ENCODE measurements around the gene LINGO3.
A peak's percentile ranks its signal among the peaks of the same experiment; 100 is the strongest.

Gene LINGO3

DNA sequence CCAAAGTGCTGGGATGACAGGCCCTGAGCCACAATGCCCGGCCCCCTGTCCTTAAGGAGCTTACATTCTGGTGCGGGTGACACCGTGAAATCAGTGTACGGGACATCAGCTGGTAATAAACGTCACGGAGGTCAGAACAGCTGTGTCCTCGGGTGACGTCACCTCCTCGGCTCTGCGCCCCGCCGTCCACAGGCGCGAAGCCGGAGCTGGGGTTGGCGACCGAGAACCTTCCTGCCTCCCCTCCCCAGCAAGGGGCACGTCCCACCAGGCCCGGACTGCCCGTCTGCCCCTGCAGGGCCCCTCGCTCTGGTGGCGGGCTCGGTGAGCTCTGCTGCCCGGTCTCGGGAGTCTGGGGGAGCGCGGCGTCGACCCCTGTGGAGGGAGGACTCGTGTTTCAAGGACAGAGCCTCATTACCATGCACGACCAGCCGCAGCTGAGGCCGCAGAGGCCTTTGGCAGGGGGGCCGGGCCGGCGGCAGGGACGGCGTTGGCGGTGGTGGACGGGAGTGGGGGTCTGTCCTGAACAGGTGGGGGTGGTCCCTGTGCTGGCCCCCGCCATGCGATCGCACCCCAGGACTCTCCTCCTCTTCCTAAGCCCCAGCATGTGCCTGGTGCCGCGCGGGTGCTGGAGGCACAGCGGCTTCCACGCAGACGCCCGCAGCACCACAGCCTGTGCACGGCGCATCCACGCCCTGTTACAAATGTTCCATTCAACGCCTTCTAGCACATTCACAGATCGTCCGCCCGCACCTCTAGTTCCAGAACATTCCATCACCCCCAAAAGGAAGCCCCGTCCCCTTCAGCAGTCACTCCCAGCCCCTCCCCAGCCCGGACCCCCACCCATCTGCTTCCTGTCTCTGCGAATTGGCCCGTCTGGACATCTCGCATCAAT, 5.4 kb downstream of the LINGO3 start:
- H3K36me3 Mint-ChIP-seq (ENCODE audit: low read depth): no peaks in the 10 kb centered on the region
- H3K27me3 Mint-ChIP-seq (ENCODE audit: low read depth, poor library complexity): peaks cover 46% of the 10 kb centered on the region
- TF ChIP-seq, protein P1, sequence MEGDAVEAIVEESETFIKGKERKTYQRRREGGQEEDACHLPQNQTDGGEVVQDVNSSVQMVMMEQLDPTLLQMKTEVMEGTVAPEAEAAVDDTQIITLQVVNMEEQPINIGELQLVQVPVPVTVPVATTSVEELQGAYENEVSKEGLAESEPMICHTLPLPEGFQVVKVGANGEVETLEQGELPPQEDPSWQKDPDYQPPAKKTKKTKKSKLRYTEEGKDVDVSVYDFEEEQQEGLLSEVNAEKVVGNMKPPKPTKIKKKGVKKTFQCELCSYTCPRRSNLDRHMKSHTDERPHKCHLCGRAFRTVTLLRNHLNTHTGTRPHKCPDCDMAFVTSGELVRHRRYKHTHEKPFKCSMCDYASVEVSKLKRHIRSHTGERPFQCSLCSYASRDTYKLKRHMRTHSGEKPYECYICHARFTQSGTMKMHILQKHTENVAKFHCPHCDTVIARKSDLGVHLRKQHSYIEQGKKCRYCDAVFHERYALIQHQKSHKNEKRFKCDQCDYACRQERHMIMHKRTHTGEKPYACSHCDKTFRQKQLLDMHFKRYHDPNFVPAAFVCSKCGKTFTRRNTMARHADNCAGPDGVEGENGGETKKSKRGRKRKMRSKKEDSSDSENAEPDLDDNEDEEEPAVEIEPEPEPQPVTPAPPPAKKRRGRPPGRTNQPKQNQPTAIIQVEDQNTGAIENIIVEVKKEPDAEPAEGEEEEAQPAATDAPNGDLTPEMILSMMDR (IDR thresholded peaks at IDR 0.05): no peak
- DNase-seq: peak; percentile 76
- peaks cover 26% of the 10 kb centered on the region for H3K4me1 Mint-ChIP-seq
- no peak overlapping the region for H3K27ac Mint-ChIP-seq
- peak overlapping the region; percentile 22 for H3K4me3 Mint-ChIP-seq
- peaks cover 3% of the 10 kb centered on the region for H3K9me3 Mint-ChIP-seq

DNA sequence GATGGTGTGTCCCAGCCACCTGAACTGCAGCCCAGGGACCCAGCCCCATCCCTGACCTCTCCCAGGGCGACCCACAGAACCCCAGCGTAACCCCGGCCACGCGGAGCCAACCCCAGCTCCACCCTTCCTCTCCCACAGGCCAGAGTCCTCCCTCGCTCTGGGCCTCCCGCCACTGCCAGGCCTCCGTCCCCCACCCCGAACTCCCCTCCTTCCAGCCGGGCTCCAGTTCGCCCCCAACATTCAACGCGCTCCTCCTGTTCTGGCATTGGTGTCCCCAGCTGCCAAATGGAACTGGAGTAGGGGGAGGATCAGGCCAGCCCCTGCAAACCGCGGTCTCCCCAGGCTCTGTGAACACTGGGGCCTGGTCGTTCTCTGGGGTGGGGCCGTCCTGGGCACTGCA, 7.4 kb downstream of the LINGO3 start:
- Mint-ChIP-seq H3K9me3 (peaks cover 3% of the 10 kb centered on the region), H3K27me3 (ENCODE audit: low read depth, poor library complexity) (peaks cover 33% of the 10 kb centered on the region), H3K4me1 (peaks cover 25% of the 10 kb centered on the region), H3K36me3 (ENCODE audit: low read depth) (no peaks in the 10 kb centered on the region), H3K4me3 (no peak overlapping the region), H3K27ac (no peak overlapping the region)
- TF ChIP-seq, protein P1 (IDR thresholded peaks at IDR 0.05): no peak
- no peak for DNase-seq

DNA sequence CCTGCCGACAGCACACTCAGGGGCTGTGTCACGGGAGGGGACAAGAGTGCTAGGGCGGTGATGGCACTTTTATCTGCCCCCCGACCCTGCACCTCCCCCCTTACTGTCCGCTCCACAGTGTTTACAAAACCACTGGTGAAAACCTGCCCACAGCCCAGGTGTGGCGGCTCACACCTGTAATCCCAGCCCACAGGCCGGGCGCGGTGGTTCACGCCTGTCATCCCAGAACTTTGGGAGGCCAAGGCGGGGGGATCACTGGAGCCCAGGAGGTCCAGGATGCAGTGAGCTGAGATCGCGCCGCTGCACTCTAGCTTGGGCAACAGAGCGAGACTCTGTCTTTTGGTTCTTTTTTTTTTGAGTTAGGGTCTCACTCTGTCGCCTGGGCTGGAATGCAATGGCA, 11.8 kb downstream of the LINGO3 start:
- DNase-seq: no peak
- peaks cover 61% of the 10 kb centered on the region for H3K27me3 Mint-ChIP-seq (ENCODE audit: low read depth, poor library complexity)
- H3K4me1 Mint-ChIP-seq: peaks cover 34% of the 10 kb centered on the region
- no peaks in the 10 kb centered on the region for H3K9me3 Mint-ChIP-seq
- TF ChIP-seq, protein P1 (IDR thresholded peaks at IDR 0.05): no peak
- H3K4me3 Mint-ChIP-seq: no peak overlapping the region
- H3K36me3 Mint-ChIP-seq (ENCODE audit: low read depth): no peaks in the 10 kb centered on the region
- no peak overlapping the region for H3K27ac Mint-ChIP-seq

DNA sequence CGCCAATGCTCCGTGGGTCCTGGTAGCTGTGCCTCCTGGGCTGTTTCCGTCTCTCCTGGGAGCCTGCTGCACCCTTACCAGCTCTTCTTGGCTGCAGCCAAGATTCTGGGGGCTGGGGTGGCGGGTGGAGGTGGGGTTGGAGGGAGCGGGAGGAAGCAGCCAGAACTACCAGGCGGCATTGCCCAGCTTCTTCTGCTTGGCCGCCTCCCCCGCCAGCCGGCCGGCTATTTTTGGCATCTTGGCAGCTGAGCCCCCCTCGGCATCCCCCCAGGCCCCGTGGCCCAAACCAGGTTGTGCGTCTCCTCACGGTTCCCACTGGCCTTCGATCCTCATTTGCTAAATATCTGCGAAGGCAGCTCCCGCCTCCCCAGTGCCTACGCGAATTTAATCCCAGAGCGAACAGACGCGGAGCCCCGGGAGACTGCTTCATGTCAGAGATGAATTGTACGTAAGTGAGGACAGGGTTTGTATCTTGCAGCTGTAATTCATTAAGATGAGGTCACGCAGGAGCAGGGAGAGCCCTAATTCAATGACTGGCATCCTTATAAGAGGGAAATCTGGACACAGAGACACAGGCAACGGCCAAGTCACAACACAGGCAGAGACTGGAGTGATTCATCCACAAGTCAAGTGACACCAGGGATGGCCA, 13.1 kb downstream of the LINGO3 start:
- H3K9me3 Mint-ChIP-seq: no peaks in the 10 kb centered on the region
- H3K36me3 Mint-ChIP-seq (ENCODE audit: low read depth): no peaks in the 10 kb centered on the region
- H3K4me1 Mint-ChIP-seq: peaks cover 26% of the 10 kb centered on the region
- H3K27ac Mint-ChIP-seq: peak overlapping the region; percentile 18
- TF ChIP-seq, protein P1 (IDR thresholded peaks at IDR 0.05): no peak
- peaks cover 70% of the 10 kb centered on the region for H3K27me3 Mint-ChIP-seq (ENCODE audit: low read depth, poor library complexity)
- peak overlapping the region; percentile 34 for H3K4me3 Mint-ChIP-seq
- no peak for DNase-seq

DNA sequence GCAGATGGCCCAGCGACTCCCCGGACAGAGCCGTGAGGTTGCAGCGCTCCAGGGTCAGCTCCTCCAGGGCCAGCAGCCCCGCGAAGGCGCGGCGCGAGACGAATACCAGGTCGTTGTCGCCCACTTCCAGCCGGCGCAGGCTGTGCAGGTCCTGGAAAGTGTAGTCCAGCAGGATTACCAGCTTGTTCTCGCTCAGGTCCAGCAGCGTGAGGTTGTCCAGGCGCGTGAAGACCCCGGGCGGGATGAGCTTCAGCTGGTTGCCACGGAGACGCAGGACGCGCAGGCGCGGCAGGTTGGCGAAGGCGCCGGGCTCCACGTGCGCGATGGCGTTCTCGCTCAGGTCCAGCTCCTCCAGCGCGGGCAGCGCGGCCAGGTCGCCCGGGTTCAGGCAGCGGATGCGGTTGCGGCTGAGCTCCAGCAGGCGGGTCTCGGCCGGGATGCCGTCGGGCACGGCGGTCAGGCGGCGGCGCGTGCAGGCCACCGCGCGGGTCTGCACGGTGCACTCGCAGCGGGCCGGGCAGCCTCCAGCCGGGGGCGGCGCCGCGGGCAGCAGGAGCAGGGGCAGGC, 16.7 kb downstream of the LINGO3 start:
- Mint-ChIP-seq H3K4me1 (peaks cover 40% of the 10 kb centered on the region), H3K36me3 (ENCODE audit: low read depth) (peaks cover 4% of the 10 kb centered on the region), H3K9me3 (no peaks in the 10 kb centered on the region), H3K27me3 (ENCODE audit: low read depth, poor library complexity) (peaks cover 99% of the 10 kb centered on the region), H3K4me3 (peak overlapping the region; percentile 13), H3K27ac (no peak overlapping the region)
- DNase-seq: peak; percentile 86
- TF ChIP-seq, protein P1 (IDR thresholded peaks at IDR 0.05): no peak

All from nephron progenitor cell (in vitro differentiated cells).